Neural cell (in vitro differentiated cells): Measurements from ENCODE around the gene TMEM184C. TPM values are rescaled to one million over a fixed set of nuclear protein-coding genes. Genes with fewer than 3 reads are reported as not detected.

ENCODE experiments used
- H2AFZ ChIP-seq: fragments of 200-600, 300-800 bp; sonication (generic), shearing (Covaris generic); 2 replicates; pipeline ENCODE4 v1.6.0; 2014; ENCODE audit warnings: low read depth, mild to moderate bottlenecking, antibody characterized with exemption, low read length, moderate library complexity
- H3F3A ChIP-seq: fragments of 200-600 bp; shearing (Covaris generic); 2 replicates; pipeline ENCODE4 v1.6.1; 2016; ENCODE audit warnings: mild to moderate bottlenecking, moderate library complexity, mixed read lengths, antibody characterized with exemption, low read length; ENCODE audit not compliant: insufficient read depth, poor library complexity, severe bottlenecking
- H3K27ac ChIP-seq: fragments of 200-600, 300-800 bp; sonication (generic), shearing (Covaris generic); 2 replicates; pipeline ENCODE4 v1.5.1; 2014; ENCODE audit warnings: mild to moderate bottlenecking, low read length, moderate library complexity
- H3K27me3 ChIP-seq: fragments of 300-800, 200-600 bp; sonication (generic), shearing (Covaris generic); 2 replicates; pipeline ENCODE4 v1.6.0; 2014; ENCODE audit warnings: mild to moderate bottlenecking, low read depth, low read length, moderate library complexity; ENCODE audit not compliant: insufficient read depth
- H3K36me3 ChIP-seq: fragments of 300-800, 200-600 bp; sonication (generic), shearing (Covaris generic); 2 replicates; pipeline ENCODE4 v1.5.1; 2014; ENCODE audit warnings: mild to moderate bottlenecking, antibody characterized with exemption, low read length, moderate library complexity; ENCODE audit not compliant: insufficient read depth
- H3K4me2 ChIP-seq: fragments of 300-800, 200-600 bp; sonication (generic), shearing (Covaris generic); 2 replicates; pipeline ENCODE4 v1.6.0; 2014; ENCODE audit warnings: mild to moderate bottlenecking, low read length
- H3K4me3 ChIP-seq: fragments of 300-800, 200-600 bp; sonication (generic), shearing (Covaris generic); 2 replicates; pipeline ENCODE4 v1.5.1; 2014; ENCODE audit warnings: mild to moderate bottlenecking, low read length, moderate library complexity
- H3K79me2 ChIP-seq: fragments of 200-600 bp; shearing (Covaris generic); replicated peaks from 2 replicates; pipeline ENCODE4 v1.6.0; 2014; ENCODE audit warnings: mild to moderate bottlenecking, low read length, moderate library complexity; ENCODE audit not compliant: insufficient read depth
- H3K9ac ChIP-seq: fragments of 300-800, 200-600 bp; sonication (generic), shearing (Covaris generic); 2 replicates; pipeline ENCODE4 v1.6.1; 2016; ENCODE audit warnings: mild to moderate bottlenecking, low read length, mixed read lengths
- H3K9me2 ChIP-seq: fragments of 200-600 bp; shearing (Covaris generic); 2 replicates; pipeline ENCODE4 v1.6.1; 2016; ENCODE audit warnings: mild to moderate bottlenecking, low read length, mixed read lengths; ENCODE audit not compliant: insufficient read depth
- H3K9me3 ChIP-seq: fragments of 200-600, 300-800 bp; sonication (generic), shearing (Covaris generic); 2 replicates; pipeline ENCODE4 v1.6.1; 2016; ENCODE audit warnings: mild to moderate bottlenecking, mixed run types, low read length, moderate library complexity, mixed read lengths
- H4K20me1 ChIP-seq: fragments of 200-600 bp; shearing (Covaris generic); 2 replicates; pipeline ENCODE4 v1.6.1; 2016; ENCODE audit warnings: mild to moderate bottlenecking, mixed run types; ENCODE audit not compliant: insufficient read depth
- CTCF ChIP-seq: fragments of 450-650 bp; IDR thresholded peaks from 2 replicates; pipeline ENCODE4 v1.5.1; 2014; ENCODE audit warnings: antibody characterized with exemption, mild to moderate bottlenecking, moderate library complexity; ENCODE audit not compliant: poor library complexity, severe bottlenecking
- EP300 ChIP-seq: fragments of 450-650 bp; conservative IDR thresholded peaks from 2 replicates; pipeline ENCODE4 v1.6.1; 2014; ENCODE audit warnings: antibody characterized with exemption, mild to moderate bottlenecking, moderate library complexity; ENCODE audit not compliant: poor library complexity, severe bottlenecking
- EZH2 ChIP-seq: fragments of 200-600, 300-800 bp; shearing (Covaris generic), sonication (generic); IDR thresholded peaks from 2 replicates; pipeline ENCODE4 v1.6.1; 2014; ENCODE audit warnings: antibody characterized with exemption, low read length, borderline replicate concordance, mild to moderate bottlenecking; ENCODE audit not compliant: insufficient read depth, poor library complexity, severe bottlenecking
- MXI1 ChIP-seq: fragments of 450-650 bp; conservative IDR thresholded peaks from 2 replicates; pipeline ENCODE4 v1.6.1; 2014; ENCODE audit warnings: antibody characterized with exemption, mild to moderate bottlenecking; ENCODE audit not compliant: poor library complexity, severe bottlenecking
- POLR2AphosphoS5 ChIP-seq: IDR thresholded peaks from 2 replicates; pipeline ENCODE4 v1.6.1; 2012
- RAD21 ChIP-seq: fragments of 450-650 bp; conservative IDR thresholded peaks from 2 replicates; pipeline ENCODE4 v1.6.1; 2014; ENCODE audit warnings: antibody characterized with exemption, mild to moderate bottlenecking, moderate library complexity
- REST ChIP-seq: IDR thresholded peaks from 2 replicates; pipeline ENCODE4 v1.6.1; 2012; ENCODE audit warnings: borderline replicate concordance
- SMC3 ChIP-seq: fragments of 450-650 bp; conservative IDR thresholded peaks from 2 replicates; pipeline ENCODE4 v1.6.1; 2014; ENCODE audit warnings: antibody characterized with exemption, mild to moderate bottlenecking, moderate library complexity; ENCODE audit not compliant: poor library complexity
- TAF1 ChIP-seq: IDR thresholded peaks from 2 replicates; pipeline ENCODE4 v1.6.1; 2012; ENCODE audit warnings: low read depth
- polyA plus RNA-seq: library from polyadenylated mRNA; depleted of rRNA; stranded (reverse); fragments of >200 nt; gene quantifications from 2 replicates; pipeline ENCODE4 v1.2.3, GENCODE V29; 2014

TMEM184C gene
- polyA plus RNA-seq, 1 donor from 2014 or later = 48.8 TPM

- TF ChIP-seq CTCF (no peak), EP300 (no peak), EZH2 (no peak)
- H3K27ac ChIP-seq = no peak overlapping the region
- peak overlapping the region; percentile 86 for H3K9ac ChIP-seq
- no peaks in the 10 kb centered on the region for H3K9me3 ChIP-seq
- H3K27me3 ChIP-seq = no peaks in the 10 kb centered on the region
- peak overlapping the region; percentile 93 for H3K4me3 ChIP-seq
- H3F3A ChIP-seq = no peaks in the 10 kb centered on the region
- no peak overlapping the region for H2AFZ ChIP-seq
- no peaks in the 10 kb centered on the region for H3K36me3 ChIP-seq
- peaks cover 6% of the 10 kb centered on the region for H3K79me2 ChIP-seq
- peak overlapping the region; percentile 74 for H3K4me2 ChIP-seq
- H3K9me2 ChIP-seq = no peaks in the 10 kb centered on the region
- H4K20me1 ChIP-seq = no peaks in the 10 kb centered on the region
These were observed 65.6 kb downstream of the TMEM184C start for GRCh38 chr4:147682755-147683154.

- Histone ChIP-seq H4K20me1 (no peaks in the 10 kb centered on the region), H3K4me2 (peak overlapping the region; percentile 74), H3K79me2 (peaks cover 6% of the 10 kb centered on the region), H3K4me3 (peak overlapping the region; percentile 93), H3K36me3 (no peaks in the 10 kb centered on the region), H2AFZ (peak overlapping the region; percentile 99), H3K9me2 (no peaks in the 10 kb centered on the region), H3K9me3 (no peaks in the 10 kb centered on the region), H3F3A (no peaks in the 10 kb centered on the region), H3K27ac (peak overlapping the region; percentile 47), H3K27me3 (no peaks in the 10 kb centered on the region), H3K9ac (peak overlapping the region; percentile 86)
- no peak for TF ChIP-seq MXI1
- TF ChIP-seq EZH2 = no peak
- TF ChIP-seq TAF1 = no peak
- no peak for TF ChIP-seq POLR2AphosphoS5
- no peak for TF ChIP-seq RAD21
- no peak for TF ChIP-seq SMC3
These were observed 66.0 kb downstream of the TMEM184C start for GRCh38 chr4:147683188-147683591.

GRCh38 chr4:147683717-147684700 is 66.8 kb downstream of the TMEM184C start, which contains the start of gene PRMT9:
PRMT9 (minus strand) TSS chr4:147684163; CDS start chr4:147683987, 176 bp downstream.
- Histone ChIP-seq H2AFZ (peak within 1 kb of the TSS; percentile 99), H3K9me3 (no peaks in the 10 kb centered on the region), H3K4me2 (peak within 1 kb of the TSS; percentile 78), H3K36me3 (no peaks in the 10 kb centered on the region), H3K27me3 (no peaks in the 10 kb centered on the region), H3K9me2 (no peaks in the 10 kb centered on the region), H3F3A (no peaks in the 10 kb centered on the region), H4K20me1 (no peaks in the 10 kb centered on the region), H3K27ac (peak within 1 kb of the TSS; percentile 79), H3K79me2 (peaks cover 6% of the 10 kb centered on the region), H3K9ac (peak within 1 kb of the TSS; percentile 86), H3K4me3 (peak within 1 kb of the TSS; percentile 93)
- peak; percentile 20 for TF ChIP-seq CTCF
- TF ChIP-seq TAF1 = peak; percentile 78
- peak; percentile 77 for TF ChIP-seq EP300
- TF ChIP-seq SMC3 = peak; percentile 39
- TF ChIP-seq REST = peak; percentile 67
- peak; percentile 11 for TF ChIP-seq RAD21
- TF ChIP-seq EZH2 = no peak
- peak; percentile 60 for TF ChIP-seq MXI1
- TF ChIP-seq POLR2AphosphoS5 = peak; percentile 94
